Activated CD4-positive, alpha-beta T cell treated with anti-CD3 and anti-CD28 coated beads, Interleukin-2, Interleukin-6, amounts not matched to agents 100 ng/mL and 50 ng/mL, durations not matched to agents 16 hours and 8 hours (primary cell): ENCODE data around the gene TMEM179.
"Not testable (repeated sequence)": the region's sequence is repeated elsewhere in the genome, so short reads cannot be mapped to it uniquely, and the experiment has no call there.

Experiments used
- DNase-seq: peaks from one replicate; pipeline ENCODE4 v3.0.0-alpha.2; 2020

TMEM179 gene

DNA sequence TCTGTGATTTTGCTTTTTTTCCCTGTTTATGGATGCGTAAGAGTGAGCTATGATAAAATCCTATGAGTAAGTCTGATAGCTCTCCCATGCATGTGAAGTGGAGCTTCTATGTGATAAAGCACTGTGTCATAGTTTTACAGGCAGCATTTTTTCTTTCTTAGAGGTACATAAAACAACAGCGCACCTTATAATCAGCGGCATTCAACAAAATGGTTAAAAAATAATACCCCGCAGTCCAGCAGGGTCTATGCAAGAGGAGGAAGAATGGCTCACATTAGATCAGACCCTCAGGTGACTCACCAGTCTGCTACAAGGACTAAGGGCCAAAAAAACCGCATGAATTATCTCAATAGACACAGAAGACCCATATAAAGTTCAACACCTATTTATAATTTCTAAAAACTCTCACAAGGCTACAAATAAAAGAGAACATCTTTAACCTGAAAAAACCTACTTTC lies 33.0 kb upstream of the TMEM179 start:
- no peak for DNase-seq

DNA sequence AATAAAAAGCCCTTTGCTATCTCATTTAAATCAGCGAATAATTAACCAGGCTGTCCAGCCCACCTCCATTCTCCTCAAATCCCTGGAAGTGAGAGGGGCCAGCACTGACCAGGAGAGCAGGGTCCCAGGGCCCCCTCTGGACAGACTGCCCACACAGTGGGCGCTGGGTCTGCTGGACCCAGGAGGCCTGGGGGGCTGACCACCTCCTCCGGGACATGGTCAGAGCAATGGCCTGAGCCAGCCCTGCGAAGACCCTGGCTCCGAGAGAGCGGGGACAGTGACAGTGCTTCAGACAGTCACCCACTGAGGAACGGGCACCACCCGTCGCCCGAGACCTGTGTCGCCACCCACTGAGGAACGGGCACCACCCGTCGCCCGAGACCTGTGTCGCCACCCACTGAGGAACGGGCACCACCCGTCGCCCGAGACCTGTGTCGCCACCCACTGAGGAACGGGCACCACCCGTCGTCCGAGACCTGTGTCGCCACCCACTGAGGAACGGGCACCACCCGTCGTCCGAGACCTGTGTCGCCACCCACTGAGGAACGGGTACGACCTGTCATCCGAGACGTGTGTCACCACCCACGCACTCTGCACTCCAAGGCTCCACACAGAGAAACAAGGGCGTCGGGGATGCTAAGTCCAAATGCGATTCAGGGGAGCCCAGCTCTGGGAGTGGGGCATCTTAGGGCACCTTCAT lies 32.4 kb upstream of the TMEM179 start:
- DNase-seq, result not testable (repeated sequence)

DNA sequence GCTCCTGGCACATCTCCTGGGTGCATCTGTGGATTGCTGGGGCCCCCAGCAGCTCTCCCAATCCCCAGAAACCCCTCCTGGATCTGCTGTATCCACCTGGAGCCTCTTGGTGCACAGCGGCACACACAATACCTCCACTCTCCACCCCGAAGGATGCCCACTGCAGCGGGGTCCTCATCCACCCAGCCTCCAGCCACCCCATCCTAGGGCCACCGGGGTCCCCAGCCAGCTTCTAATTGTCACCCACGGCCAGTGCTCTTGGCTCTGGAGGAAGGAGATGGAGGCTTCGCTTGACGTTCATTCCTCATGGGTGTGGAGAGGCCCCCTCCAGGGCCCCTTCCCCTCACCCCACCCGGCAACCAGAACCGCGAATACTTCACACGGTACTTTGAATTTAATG lies 31.6 kb upstream of the TMEM179 start:
- no peak for DNase-seq

DNA sequence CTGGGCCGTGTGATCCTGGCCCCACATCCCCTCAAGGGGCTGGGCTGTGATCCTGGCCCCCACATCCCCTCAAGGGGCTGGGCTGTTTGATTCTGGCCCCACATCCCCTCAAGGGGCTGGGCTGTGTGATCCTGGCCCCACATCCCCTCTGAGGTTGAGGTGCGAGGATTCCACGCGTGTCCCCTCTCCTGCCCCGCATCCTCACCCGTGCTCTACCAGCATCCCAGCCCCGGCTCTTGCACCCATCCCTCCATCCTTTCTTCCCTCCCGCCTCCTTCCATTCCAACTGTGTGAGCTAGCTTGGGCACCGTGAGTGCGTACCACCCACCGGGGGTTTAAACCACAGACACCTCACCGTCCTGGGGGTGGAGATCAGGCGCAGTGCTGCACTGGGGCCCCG lies 31.1 kb upstream of the TMEM179 start:
- no peak for DNase-seq

DNA sequence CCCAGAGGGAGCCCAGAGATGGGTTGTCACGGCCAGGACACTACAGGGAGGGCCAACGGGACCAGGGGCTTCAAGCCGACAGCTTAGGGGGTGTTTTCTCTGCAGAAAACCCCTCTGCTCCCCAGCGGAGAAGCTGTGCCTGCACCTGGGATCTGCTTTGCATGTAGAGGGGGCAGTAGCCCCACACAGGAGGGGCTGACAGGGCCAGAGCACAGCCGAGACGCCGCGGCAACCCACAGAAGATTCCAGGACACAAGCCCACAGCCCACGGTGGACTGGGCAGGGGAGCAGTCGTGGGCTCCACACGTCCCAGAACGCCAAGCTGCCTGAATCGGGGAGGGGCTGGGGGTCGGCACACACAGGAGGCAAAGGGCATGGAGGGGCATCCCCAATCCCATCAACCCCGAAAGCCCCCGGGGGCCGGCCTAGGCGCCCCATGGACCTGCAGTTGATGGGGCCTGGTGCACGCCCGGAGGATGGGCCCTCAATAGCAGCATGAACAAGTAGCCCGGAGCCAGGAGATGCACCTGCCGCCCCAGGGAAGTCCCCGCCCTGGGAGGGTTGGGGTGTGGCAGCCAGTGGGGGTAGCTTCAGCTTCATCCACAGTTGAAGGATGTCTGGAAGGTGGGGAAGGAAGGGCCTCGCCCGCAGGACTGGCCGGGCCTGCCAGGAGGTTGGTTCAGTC lies 30.5 kb upstream of the TMEM179 start:
- DNase-seq, result no peak

DNA sequence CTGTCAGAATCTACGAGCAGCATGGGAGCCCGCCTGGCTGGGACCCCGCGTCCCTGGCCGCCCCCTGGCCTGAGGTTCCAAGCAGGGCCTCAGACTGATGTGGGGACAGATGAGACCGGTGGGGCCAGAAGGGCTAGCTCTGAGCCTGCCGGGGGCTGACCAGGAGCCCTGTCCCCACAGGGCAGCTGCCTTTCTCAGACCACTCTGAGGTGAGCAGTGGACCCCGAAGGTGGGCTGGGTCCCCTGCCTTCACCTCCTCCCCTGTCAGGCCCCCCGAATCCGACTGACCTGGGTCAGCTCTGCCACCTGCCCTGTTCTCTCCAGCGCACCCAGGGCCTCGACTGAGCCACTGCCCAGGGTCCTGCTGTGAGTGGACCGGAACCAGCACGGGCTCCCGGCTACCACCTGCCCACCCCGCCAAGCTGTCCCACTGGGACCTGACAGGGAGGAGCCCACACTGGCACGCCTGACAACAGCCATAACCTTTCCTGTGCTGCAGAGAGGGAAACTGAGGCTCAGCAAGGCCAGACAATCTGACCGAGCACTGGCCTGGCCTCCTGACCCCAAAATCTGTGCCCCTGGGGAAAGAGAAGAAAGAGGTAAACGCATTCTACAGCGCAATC lies 29.7 kb upstream of the TMEM179 start:
- no peak for DNase-seq

DNA sequence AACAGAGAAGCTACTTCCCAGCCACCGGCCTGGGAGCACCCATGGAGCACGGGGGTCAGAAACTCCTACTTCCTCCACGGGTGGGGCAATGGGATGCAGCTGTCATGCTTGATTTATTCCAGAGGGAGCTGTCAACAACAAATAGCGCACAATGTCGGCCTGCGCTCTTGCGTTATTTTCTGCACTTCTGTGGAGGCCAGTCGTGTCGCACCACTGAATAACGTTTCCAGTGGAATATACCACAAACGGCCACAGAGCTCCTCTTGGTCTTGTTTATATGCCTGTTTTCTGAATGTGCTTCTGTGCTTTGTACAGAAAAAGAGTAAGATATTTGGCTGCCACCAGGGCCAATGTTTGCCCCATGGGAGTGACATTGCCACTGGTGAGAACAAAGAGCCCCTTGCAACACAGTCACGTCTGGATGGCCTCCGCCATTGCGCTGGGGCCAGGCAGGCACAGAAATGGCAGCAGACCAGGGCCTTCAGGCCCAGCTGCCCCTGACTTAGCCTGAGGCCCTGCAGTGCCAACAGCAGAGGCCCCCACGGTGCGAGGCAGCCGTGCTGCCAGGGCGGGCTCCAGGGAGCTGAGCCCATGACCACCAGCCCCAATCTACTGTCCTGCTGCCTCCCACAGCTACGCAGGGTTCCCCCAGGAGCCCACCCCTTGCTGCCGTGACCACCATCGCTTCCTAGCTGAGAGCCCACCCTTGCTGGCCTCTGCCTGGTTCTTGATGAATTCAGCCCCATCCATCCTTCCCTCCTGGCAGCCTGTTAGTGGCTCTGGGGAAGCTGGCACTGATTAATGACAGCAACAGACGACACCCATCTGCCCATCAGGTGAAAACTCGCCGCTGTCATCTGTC lies 28.9 kb upstream of the TMEM179 start:
- DNase-seq, result no peak

DNA sequence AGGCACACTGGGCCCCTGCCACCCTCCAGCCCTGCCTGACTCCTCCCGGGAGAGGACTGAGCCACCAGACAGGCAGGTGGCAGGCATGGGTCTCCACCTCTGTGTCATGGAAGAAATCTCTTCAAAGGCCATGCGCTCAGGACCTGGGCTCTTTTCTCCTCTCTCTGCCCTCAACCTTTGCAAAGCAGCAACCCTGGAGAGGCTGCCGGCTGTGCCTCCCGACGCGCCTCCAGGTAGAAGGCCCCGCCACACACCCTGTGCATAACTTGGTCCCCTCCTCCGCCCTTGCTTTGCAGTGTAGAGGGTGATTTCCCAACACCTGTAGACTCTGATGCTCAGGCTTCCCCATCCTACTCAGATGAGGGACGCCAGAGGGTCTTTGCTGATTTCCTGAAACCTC lies 28.2 kb upstream of the TMEM179 start:
- DNase-seq, result no peak

DNA sequence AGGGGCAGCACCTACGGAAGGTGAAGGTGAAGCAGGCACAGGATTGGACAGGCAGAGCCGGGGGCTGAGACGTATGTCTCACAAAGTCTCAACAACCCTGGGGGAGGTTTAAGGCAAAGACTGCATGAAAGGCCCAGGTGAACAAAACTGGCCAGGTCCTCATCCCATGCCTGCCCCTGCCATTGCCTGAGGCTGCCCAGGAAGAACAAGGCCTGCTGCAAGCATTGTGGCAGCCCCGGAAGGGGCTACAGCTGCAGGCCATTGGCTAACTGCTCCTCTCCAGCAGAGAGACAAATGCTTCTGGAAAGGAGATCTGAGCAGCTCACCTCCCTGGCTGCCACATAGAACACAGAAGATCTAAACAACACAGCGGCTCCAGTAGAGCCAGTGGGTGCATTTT lies 20.4 kb upstream of the TMEM179 start:
- DNase-seq, result no peak

DNA sequence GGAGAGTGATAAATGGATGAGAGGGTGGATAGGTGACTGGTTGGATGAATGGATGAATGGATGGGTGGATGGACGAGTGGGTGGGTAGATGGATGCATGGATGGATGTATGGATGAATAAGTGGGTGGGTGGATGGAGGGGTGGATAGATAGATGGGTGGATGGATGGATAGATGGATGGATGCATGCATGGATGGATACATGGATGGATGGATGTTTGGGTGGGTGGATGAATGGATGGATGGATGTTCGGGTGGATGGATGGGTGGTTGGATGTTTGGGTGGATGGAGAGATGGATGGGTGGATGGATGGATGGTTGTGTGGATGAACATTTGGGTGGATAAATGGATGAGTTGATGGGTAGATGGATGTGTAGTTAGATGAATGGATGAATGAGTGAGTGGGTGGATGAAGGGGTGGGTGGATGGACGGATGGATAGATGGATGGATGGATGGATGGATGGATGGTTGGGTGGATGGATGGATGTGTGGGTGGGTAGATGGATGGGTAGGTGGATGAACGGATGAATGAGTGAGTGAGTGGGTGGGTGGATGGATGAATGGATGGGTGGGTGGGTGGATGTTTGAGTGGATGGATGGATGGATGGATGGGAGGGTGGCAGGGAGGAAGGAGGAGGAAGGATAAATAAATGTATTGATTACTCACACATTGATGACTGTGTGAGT lies 9.7 kb upstream of the TMEM179 start:
- no peak for DNase-seq

DNA sequence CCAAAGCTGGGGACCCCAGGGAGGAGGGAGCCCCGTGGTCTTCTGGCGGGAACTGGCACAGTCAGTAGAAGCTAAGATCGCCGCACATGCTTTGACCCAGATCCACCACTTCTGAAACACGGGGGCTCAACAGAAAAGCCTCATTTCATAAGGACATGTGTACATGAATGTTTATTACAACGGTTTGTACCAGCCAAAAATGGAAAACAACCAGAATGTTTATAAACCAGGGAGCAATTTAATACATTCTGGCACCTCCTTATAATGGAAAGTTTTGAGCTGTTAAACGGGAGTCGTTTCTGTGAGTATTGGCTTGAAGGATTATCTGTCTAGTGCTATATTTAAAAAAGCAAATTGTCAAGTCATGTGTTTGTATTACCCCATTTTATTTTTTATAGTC lies 7.3 kb upstream of the TMEM179 start:
- no peak for DNase-seq

DNA sequence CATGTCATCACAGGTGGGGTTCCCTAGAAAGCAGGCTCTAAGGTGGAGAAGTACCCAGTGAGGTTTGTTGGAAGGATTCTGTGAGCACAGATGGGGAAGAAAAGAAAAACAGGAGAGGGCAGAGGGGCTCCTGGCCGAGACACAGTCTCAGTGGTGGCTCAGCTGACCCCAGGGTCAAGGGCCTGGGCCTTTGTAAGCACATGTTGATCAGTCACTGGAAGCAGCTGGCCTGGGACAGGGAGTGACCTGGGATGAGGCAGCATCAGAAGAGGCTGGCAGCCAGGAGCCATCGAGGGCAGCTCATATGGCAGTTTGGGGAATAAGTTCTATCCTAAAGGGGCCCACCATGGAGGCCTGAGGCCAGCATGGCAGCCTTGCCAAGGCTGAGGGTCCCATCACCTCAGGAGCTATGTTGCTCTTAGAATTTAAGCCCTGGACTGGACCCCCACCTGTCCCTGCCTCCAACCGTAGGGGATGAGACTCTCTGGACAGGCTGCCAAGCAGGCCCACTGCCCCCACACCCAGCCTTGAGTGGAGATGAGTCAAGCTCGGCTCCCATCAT lies 6.3 kb upstream of the TMEM179 start:
- no peak for DNase-seq

DNA sequence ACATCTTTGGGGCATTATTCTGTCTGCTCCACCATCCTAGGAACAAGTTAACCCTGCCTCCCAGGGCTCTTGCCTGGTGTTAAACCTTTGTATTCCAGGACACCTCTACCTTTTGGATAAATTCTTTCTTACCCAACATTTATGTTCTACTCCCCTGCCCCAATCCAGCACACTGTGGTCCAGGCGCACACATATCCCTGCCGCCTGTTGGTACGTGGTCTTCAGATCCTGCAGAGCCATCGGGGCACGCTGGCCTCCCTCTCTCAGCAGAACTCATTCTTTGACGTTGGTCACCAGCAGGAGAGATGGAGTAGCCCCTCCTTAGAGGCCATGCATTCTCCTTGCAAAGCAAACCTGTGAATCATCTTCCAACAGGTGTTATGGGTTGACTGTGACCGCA lies 5.1 kb upstream of the TMEM179 start:
- no peak for DNase-seq

DNA sequence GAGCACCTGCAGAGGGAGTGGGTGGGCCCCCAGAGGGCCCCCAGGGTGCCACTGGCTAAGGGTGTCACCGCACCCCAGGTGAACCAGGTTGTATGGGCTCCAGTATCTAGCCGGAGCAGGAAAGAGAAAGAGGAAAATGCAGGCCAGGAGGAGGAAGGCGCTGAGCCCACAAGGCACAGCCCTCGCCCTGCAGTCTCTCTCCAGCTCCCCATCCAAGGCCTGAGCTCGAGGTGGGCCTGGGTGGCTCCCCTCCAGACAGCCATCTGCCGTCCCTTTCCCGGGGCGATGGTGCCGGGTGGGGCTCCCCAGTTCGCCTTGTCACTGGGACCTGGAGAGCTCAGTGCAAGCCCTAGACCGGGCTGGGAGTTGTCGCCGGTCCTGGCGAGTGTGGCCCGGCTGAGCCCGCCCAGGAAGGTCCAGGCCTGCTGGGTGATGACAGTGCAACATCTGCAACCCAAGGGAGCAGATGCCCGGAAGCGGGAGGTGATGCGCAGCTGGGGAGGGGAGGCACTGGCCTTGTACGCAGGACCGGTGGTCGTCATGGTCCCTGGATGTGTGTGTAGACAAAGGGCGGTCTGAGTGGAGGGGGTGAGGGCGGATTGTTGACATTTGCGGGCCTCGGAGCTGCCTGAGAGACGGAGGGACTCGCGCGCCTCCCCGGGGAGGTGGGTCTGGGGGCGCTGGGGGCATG lies 716 bp downstream of the TMEM179 start:
- DNase-seq, result no peak

DNA sequence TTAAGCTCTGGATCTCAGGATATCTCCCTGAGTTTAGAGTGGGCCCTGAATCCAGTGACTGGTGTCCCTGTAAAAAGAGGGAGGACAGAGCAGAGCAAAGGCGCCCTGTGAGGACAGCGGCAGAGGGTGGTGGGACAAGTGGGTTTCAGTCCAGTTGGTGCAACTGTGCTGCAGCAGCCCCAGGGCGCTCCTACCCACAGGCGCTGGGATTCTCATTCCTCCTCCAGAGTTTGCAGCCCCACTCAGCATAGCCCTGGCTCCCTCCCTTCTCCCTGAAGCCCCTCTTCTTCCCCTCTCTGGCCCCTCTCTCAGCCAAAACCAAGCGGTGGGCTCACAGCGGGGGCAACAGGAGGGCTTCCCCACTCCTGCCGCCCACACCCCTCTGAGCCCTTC lies 1.6 kb downstream of the TMEM179 start:
- no peak for DNase-seq

DNA sequence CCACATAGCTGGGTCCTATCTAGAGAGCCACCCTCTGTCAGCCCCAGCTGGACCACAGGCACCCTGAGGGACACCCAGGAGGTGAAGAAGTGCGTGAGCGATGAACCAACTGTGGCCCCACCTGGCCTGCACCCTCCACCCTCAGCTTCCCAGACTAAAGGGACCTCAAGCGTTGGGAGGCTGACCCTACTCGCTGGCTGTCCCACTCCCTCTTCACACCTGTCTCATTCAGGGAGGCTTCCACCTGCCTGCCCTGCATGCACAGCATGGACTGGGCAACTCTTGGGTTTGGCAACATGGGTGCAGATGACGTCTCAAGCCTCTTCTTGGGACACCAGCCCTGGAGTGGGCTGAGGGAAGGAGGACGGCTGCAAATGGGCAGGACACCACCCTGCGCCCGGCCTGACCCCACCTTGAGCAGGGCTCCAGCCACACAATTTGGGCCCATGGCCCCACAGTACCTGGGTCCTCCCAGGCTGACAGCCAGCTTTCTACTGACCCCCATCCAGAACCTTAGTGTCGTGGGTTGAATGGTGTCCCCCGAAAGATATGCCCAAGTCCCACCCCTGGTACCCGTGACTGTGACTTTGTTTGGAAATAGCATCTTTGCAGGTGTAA lies 2.1 kb downstream of the TMEM179 start:
- DNase-seq, result no peak

DNA sequence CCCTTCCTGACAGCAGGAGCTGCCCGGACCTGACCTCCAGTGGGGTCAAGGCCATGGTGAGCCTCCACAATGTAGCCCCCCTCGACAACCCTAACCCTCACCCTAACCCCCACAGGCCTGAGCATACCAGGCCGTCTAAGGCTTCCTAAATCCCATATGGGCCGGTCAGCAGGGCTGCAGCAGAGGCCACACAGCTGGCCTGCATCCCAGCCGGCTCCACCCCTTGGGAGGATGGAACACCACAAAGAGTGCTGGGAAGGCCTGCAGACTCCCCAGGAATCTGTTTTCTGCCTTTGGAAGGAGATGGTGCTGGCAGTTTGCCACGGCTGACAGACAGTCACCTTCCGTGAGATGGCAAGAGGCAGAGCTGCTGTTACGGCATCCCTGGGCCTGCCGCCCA lies 2.8 kb downstream of the TMEM179 start:
- DNase-seq, result no peak

DNA sequence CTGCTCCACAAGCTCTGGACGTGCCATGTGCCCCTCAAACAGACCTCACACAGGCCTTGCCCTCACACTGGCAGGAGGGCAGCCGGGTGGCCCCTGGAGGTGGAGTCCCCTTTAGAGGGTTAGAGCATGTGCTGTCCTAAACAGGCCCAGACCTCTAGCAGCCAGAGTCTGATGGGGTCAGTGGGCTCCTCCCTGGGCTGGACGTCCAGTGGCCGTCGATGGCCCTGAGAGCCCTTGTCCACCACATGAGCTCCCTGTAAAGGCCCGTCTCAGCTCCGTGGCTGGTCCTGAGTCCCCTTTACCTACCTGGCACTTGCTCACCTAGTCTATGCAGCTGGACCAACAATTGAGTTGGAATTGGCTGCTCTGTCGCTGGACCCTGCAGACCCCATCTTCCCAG lies 3.8 kb downstream of the TMEM179 start:
- DNase-seq, result no peak

DNA sequence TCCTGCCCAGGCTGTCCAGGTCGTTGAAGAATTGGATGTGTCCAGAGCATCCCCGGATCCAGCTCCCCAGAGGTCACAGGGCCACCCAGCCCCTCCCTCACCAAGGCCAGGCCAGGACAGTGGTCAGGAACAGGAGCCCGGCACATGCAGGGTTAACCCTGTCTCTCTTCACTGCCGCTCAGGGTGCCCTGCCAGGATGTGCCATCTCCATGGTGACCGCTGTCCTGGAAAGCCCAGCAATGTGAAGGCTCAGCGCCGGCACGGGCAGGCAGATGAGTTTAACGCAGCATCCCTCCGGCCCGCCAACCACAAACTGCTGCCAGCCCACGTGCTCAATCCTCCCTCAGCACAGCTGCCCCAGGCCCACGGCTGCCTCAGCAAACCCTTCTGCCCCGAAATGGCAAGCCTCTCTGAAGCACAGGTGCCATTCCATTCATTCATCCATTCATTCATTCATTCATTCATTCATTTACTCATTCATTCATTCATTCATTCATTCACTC lies 4.4 kb downstream of the TMEM179 start:
- no peak for DNase-seq

DNA sequence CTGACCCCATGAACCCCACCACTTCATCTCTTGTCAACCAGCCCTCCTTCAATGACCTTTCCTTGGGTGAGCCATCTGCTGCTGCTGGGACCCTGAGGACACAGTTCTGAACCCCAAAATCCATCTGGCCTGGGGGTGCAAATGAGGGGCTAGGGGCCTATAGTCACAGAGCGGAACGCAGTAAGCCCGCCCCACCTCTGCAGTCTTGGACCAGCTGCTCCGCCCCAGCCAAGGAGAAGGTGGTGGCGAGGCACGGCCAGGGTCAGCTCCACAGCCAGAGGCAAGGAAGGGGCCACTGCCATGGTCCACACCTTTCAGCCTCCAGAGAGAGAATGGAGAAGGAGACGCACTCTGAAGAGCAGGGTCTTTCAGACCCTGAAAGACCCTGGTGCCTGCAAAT lies 5.1 kb downstream of the TMEM179 start:
- DNase-seq, result no peak

DNA sequence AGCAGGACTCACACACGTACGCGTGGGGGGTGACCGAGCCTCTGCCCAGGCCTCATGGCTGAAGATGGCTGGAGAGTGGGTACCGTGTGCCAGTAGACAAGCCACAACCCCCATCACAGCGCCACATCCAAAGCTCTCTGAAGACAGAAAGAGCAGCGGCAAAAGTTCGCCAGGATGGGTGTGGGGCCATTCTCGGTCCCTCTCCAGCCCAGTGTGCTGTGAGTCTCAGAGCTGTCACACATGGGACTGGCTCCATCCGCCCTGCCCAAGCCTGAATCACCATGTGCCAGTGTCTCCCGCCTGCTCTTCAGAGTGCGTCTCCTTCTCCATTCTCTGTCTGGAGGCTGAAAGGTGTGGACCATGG lies 5.7 kb downstream of the TMEM179 start:
- no peak for DNase-seq
